Measurements from ENCODE around the gene LOXL1.

GRCh38 chr15:73924171-73924921, 1.9 kb upstream of the LOXL1 start:
- TF ChIP-seq, protein P1, sequence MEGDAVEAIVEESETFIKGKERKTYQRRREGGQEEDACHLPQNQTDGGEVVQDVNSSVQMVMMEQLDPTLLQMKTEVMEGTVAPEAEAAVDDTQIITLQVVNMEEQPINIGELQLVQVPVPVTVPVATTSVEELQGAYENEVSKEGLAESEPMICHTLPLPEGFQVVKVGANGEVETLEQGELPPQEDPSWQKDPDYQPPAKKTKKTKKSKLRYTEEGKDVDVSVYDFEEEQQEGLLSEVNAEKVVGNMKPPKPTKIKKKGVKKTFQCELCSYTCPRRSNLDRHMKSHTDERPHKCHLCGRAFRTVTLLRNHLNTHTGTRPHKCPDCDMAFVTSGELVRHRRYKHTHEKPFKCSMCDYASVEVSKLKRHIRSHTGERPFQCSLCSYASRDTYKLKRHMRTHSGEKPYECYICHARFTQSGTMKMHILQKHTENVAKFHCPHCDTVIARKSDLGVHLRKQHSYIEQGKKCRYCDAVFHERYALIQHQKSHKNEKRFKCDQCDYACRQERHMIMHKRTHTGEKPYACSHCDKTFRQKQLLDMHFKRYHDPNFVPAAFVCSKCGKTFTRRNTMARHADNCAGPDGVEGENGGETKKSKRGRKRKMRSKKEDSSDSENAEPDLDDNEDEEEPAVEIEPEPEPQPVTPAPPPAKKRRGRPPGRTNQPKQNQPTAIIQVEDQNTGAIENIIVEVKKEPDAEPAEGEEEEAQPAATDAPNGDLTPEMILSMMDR (IDR thresholded peaks at IDR 0.05): no peak
- TF ChIP-seq TCF12 (IDR thresholded peaks at IDR 0.05): peak; percentile 86
- TF ChIP-seq RAD21 (IDR thresholded peaks at IDR 0.05; ENCODE audit: low read length): no peak
- TF ChIP-seq YY1 (IDR thresholded peaks at IDR 0.05; ENCODE audit: low read depth): no peak
- TF ChIP-seq, protein P2, sequence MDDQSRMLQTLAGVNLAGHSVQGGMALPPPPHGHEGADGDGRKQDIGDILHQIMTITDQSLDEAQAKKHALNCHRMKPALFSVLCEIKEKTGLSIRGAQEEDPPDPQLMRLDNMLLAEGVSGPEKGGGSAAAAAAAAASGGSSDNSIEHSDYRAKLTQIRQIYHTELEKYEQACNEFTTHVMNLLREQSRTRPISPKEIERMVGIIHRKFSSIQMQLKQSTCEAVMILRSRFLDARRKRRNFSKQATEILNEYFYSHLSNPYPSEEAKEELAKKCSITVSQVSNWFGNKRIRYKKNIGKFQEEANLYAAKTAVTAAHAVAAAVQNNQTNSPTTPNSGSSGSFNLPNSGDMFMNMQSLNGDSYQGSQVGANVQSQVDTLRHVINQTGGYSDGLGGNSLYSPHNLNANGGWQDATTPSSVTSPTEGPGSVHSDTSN (IDR thresholded peaks at IDR 0.05): peak; percentile 65
- TF ChIP-seq, protein P3, sequence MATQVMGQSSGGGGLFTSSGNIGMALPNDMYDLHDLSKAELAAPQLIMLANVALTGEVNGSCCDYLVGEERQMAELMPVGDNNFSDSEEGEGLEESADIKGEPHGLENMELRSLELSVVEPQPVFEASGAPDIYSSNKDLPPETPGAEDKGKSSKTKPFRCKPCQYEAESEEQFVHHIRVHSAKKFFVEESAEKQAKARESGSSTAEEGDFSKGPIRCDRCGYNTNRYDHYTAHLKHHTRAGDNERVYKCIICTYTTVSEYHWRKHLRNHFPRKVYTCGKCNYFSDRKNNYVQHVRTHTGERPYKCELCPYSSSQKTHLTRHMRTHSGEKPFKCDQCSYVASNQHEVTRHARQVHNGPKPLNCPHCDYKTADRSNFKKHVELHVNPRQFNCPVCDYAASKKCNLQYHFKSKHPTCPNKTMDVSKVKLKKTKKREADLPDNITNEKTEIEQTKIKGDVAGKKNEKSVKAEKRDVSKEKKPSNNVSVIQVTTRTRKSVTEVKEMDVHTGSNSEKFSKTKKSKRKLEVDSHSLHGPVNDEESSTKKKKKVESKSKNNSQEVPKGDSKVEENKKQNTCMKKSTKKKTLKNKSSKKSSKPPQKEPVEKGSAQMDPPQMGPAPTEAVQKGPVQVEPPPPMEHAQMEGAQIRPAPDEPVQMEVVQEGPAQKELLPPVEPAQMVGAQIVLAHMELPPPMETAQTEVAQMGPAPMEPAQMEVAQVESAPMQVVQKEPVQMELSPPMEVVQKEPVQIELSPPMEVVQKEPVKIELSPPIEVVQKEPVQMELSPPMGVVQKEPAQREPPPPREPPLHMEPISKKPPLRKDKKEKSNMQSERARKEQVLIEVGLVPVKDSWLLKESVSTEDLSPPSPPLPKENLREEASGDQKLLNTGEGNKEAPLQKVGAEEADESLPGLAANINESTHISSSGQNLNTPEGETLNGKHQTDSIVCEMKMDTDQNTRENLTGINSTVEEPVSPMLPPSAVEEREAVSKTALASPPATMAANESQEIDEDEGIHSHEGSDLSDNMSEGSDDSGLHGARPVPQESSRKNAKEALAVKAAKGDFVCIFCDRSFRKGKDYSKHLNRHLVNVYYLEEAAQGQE (IDR thresholded peaks at IDR 0.05; ENCODE audit: low read depth, low read length): no peak
